ENCODE results near the gene GALNT5. TPM values are rescaled to one million over a fixed set of nuclear protein-coding genes. Genes with fewer than 3 reads are reported as not detected.

The GALNT5 gene
- total RNA-seq, 1 experiment from 2014 or later, result 0.04 TPM

DNA sequence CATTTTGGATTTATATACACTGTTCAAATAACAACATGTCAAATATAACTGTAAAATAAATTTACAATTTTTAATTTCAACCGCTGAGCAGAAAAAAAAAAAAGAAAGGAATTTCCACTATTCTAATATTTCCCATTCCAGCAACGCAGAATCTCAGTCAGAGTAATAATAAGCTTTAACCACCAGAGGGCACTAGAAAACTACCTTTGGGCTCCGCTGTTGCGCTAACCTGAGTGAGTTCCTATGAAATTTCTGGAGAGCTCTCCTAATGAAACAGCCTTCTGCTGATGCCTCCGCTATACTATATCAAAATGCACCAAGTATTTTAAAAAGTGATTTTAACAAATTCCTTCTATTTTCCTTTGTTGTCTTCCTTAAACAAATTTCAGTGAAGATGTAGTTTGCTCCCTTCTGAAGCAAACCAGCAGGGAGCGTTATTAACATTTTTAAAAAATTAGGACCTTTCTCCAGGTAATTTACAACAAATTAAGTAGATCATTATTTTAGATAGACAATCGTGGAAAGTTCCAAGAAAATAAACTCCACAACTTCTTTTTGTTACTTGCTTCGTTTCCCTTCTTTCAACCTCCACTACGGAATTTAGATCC is 45.1 kb downstream of the GALNT5 start:
- Histone ChIP-seq H3K9me3 (ENCODE audit: low read length) (no peaks in the 10 kb centered on the region), H3K4me2 (ENCODE audit: low read length) (no peak overlapping the region), H3K9me2 (replicated peaks; ENCODE audit: low read length) (no peaks in the 10 kb centered on the region), H3K79me2 (ENCODE audit: low read length) (no peaks in the 10 kb centered on the region), H3K27ac (ENCODE audit: low read length) (no peak overlapping the region), H3K4me1 (ENCODE audit: insufficient read depth, low read length) (no peaks in the 10 kb centered on the region), H2AFZ (ENCODE audit: low read length) (no peak overlapping the region), H3K4me3 (ENCODE audit: low read length) (no peak overlapping the region), H3K27me3 (ENCODE audit: low read length) (no peaks in the 10 kb centered on the region), H3K9ac (ENCODE audit: low read length) (no peak overlapping the region), H3K36me3 (ENCODE audit: low read depth, low read length) (no peaks in the 10 kb centered on the region), H3F3A (ENCODE audit: low read length, unreplicated experiment) (no peaks in the 10 kb centered on the region), H4K20me1 (ENCODE audit: low read length) (no peaks in the 10 kb centered on the region)
- CTCF ChIA-PET, result interaction anchor here (0.5 to 2.0 kb wide), 7 partner anchors 25 to 1582 kb away, joined by 3 to 18 read pairs (median 4); no protein-coding TSS in a partner anchor
- peak; percentile 82 for TF ChIP-seq CTCF (conservative IDR thresholded peaks at IDR 0.05; ENCODE audit: low read depth, low read length)
- TF ChIP-seq EZH2 (IDR thresholded peaks at IDR 0.05; ENCODE audit: low read length, unreplicated experiment), result no peak
- no TSS peak for BruUV-seq (replicated peaks)
- intact Hi-C loops (cut with micrococcal nuclease), result loop anchor here (1.0 to 10.0 kb wide), 6 partner anchors 24 to 290 kb away; no protein-coding TSS in a partner anchor
- POLR2A ChIA-PET (ENCODE audit: unreplicated experiment), result no interaction called here
- DNase-seq (peak; percentile 81), ATAC-seq (peak; percentile 64)

- H3K4me2 ChIP-seq (ENCODE audit: low read length), result no peak overlapping the region
- no peak overlapping the region for H3K4me3 ChIP-seq (ENCODE audit: low read length)
- intact Hi-C loops (cut with micrococcal nuclease), result loop anchor here (2.0 to 10.0 kb wide), 4 partner anchors 23 to 289 kb away; no protein-coding TSS in a partner anchor
- H3K4me1 ChIP-seq (ENCODE audit: insufficient read depth, low read length), result no peaks in the 10 kb centered on the region
- ChIA-PET CTCF (interaction anchor here (0.7 to 2.0 kb wide), 2 partner anchors 32 to 177 kb away, joined by 4 to 18 read pairs; no protein-coding TSS in a partner anchor), POLR2A (ENCODE audit: unreplicated experiment) (no interaction called here)
- no TSS peak for BruUV-seq (replicated peaks)
- H3K79me2 ChIP-seq (ENCODE audit: low read length), result no peaks in the 10 kb centered on the region
- H4K20me1 ChIP-seq (ENCODE audit: low read length), result no peaks in the 10 kb centered on the region
- H3F3A ChIP-seq (ENCODE audit: low read length, unreplicated experiment), result no peaks in the 10 kb centered on the region
- no peak overlapping the region for H2AFZ ChIP-seq (ENCODE audit: low read length)
- H3K27me3 ChIP-seq (ENCODE audit: low read length), result no peaks in the 10 kb centered on the region
- no peaks in the 10 kb centered on the region for H3K9me3 ChIP-seq (ENCODE audit: low read length)
- TF ChIP-seq EZH2phosphoT487 (IDR thresholded peaks at IDR 0.05; ENCODE audit: borderline replicate concordance, low read length), result no peak
- TF ChIP-seq CTCF (conservative IDR thresholded peaks at IDR 0.05; ENCODE audit: low read depth, low read length), result no peak
- no peak for TF ChIP-seq EZH2 (IDR thresholded peaks at IDR 0.05; ENCODE audit: low read length, unreplicated experiment)
- no peaks in the 10 kb centered on the region for H3K9me2 ChIP-seq (replicated peaks; ENCODE audit: low read length)
- no peak for DNase-seq
- ATAC-seq, result no peak
- H3K9ac ChIP-seq (ENCODE audit: low read length), result no peak overlapping the region
- no peak overlapping the region for H3K27ac ChIP-seq (ENCODE audit: low read length)
- H3K36me3 ChIP-seq (ENCODE audit: low read depth, low read length), result no peaks in the 10 kb centered on the region
Observed at GRCh38 chr2:157303612-157304011, 46.1 kb downstream of the GALNT5 start.

Measured in PC-3 (cell line).